Activated naive CD8-positive, alpha-beta T cell treated with anti-CD3 and anti-CD28 coated beads, Interleukin-2, amount 10 ng/mL, durations not matched to agents 7 days and 5 days (primary cell): ENCODE data around the gene DHRS3. TPM values are rescaled to one million over a fixed set of nuclear protein-coding genes. Genes with fewer than 3 reads are reported as not detected.
"Not testable (repeated sequence)": the region's sequence is repeated elsewhere in the genome, so short reads cannot be mapped to it uniquely, and the experiment has no call there.

ENCODE experiments used
- ATAC-seq: fragments of 150-1000 bp; cut with Tn5 transposase; one replicate; pipeline ENCODE4 v1.10.0; 2021; ENCODE audit warnings: low read depth, moderate library complexity
- POLR2A ChIA-PET: fragments of 350-600 bp; sonication (Branson Sonifier 250); formaldehyde crosslinking; loops from one replicate; lab custom pipeline; 2021; ENCODE audit warnings: antibody characterized with exemption; lab: Charles Lee
- DNase-seq: peaks from one replicate; pipeline ENCODE4 v3.0.0; 2021
- H3K27ac Mint-ChIP-seq: one replicate; pipeline ENCODE4 v1.8.0; 2022; ENCODE audit warnings: mild to moderate bottlenecking, mixed read lengths
- H3K27me3 Mint-ChIP-seq: one replicate; pipeline ENCODE4 v1.8.0; 2022; ENCODE audit warnings: mild to moderate bottlenecking, moderate library complexity, mixed read lengths
- H3K36me3 Mint-ChIP-seq: one replicate; pipeline ENCODE4 v1.8.0; 2021; ENCODE audit warnings: mild to moderate bottlenecking, mixed read lengths
- H3K4me1 Mint-ChIP-seq: one replicate; pipeline ENCODE4 v1.8.0; 2021; ENCODE audit warnings: mixed read lengths
- H3K4me3 Mint-ChIP-seq: one replicate; pipeline ENCODE4 v1.8.0; 2022; ENCODE audit warnings: mild to moderate bottlenecking, moderate library complexity, mixed read lengths
- H3K9me3 Mint-ChIP-seq: one replicate; pipeline ENCODE4 v1.8.0; 2021; ENCODE audit warnings: mixed read lengths
- total RNA-seq, 2 experiments: library from RNA; stranded (reverse); gene quantifications; one replicate each; pipeline ENCODE4 v1.2.3, GENCODE V29; 2021

Gene DHRS3
- 100 to 1,000 TPM; 105 to 109 TPM for total RNA-seq

- H3K36me3 Mint-ChIP-seq, result peaks cover 31% of the 10 kb centered on the region
- ATAC-seq (peak; percentile 68), DNase-seq (peak; percentile 93)
- H3K9me3 Mint-ChIP-seq, result no peaks in the 10 kb centered on the region
- H3K4me3 Mint-ChIP-seq, result peak within 1 kb of the TSS; percentile 100
- peaks cover 37% of the 10 kb centered on the region for H3K4me1 Mint-ChIP-seq
- POLR2A ChIA-PET, result interaction anchor here (0.6 to 7.7 kb wide), 33 partner anchors 9 to 710 kb away, joined by 3 to 122 read pairs (median 4); no protein-coding TSS in a partner anchor
- H3K27ac Mint-ChIP-seq, result peak within 1 kb of the TSS; percentile 100
- no peaks in the 10 kb centered on the region for H3K27me3 Mint-ChIP-seq
Measured at GRCh38 chr1:12617901-12618660, at the start of gene DHRS3. Gene DHRS3, minus strand, starts transcription at chr1:12618210. Its CDS starts 862 bp downstream, at chr1:12617348.

- POLR2A ChIA-PET, result no interaction called here
- peaks cover 20% of the 10 kb centered on the region for H3K27me3 Mint-ChIP-seq
- no peak overlapping the region for H3K27ac Mint-ChIP-seq
- H3K4me1 Mint-ChIP-seq, result no peaks in the 10 kb centered on the region
- H3K9me3 Mint-ChIP-seq, result peaks cover 10% of the 10 kb centered on the region
- ATAC-seq (no peak), DNase-seq (no peak)
- no peak overlapping the region for H3K4me3 Mint-ChIP-seq
- no peaks in the 10 kb centered on the region for H3K36me3 Mint-ChIP-seq
Measured at GRCh38 chr1:12666141-12666735, 48.2 kb upstream of the DHRS3 start.

GRCh38 chr1:12665511-12665910 is 47.5 kb upstream of the DHRS3 start:
- H3K36me3 Mint-ChIP-seq, result no peaks in the 10 kb centered on the region
- POLR2A ChIA-PET, result no interaction called here
- ATAC-seq, result no peak
- no peak overlapping the region for H3K27ac Mint-ChIP-seq
- H3K4me1 Mint-ChIP-seq, result no peaks in the 10 kb centered on the region
- peaks cover 17% of the 10 kb centered on the region for H3K27me3 Mint-ChIP-seq
- no peak for DNase-seq
- no peak overlapping the region for H3K4me3 Mint-ChIP-seq
- H3K9me3 Mint-ChIP-seq, result peaks cover 10% of the 10 kb centered on the region

- Mint-ChIP-seq H3K4me3 (no peak overlapping the region), H3K27me3 (peaks cover 14% of the 10 kb centered on the region), H3K9me3 (peaks cover 4% of the 10 kb centered on the region), H3K36me3 (no peaks in the 10 kb centered on the region), H3K27ac (no peak overlapping the region), H3K4me1 (peaks cover 6% of the 10 kb centered on the region)
- no peak for DNase-seq
- POLR2A ChIA-PET, result no interaction called here
- no peak for ATAC-seq
Measured at GRCh38 chr1:12662556-12662955, 44.5 kb upstream of the DHRS3 start.

- peaks cover 1% of the 10 kb centered on the region for H3K9me3 Mint-ChIP-seq
- POLR2A ChIA-PET, result no interaction called here
- no peak overlapping the region for H3K27ac Mint-ChIP-seq
- no peaks in the 10 kb centered on the region for H3K36me3 Mint-ChIP-seq
- H3K4me1 Mint-ChIP-seq, result peaks cover 10% of the 10 kb centered on the region
- ATAC-seq (no peak), DNase-seq (no peak)
- no peak overlapping the region for H3K4me3 Mint-ChIP-seq
- H3K27me3 Mint-ChIP-seq, result peaks cover 14% of the 10 kb centered on the region
Measured at GRCh38 chr1:12661606-12662219, 43.7 kb upstream of the DHRS3 start.

- Mint-ChIP-seq H3K9me3 (peaks cover 2% of the 10 kb centered on the region), H3K27me3 (peaks cover 14% of the 10 kb centered on the region), H3K4me3 (peak overlapping the region; percentile 35), H3K36me3 (no peaks in the 10 kb centered on the region), H3K27ac (no peak overlapping the region), H3K4me1 (peaks cover 10% of the 10 kb centered on the region)
- peak; percentile 62 for DNase-seq
- peak; percentile 76 for ATAC-seq
- POLR2A ChIA-PET, result interaction anchor here (0.6 to 1.3 kb wide), 4 partner anchors 23 to 350 kb away, joined by 3 to 5 read pairs (median 4); no protein-coding TSS in a partner anchor
Measured at GRCh38 chr1:12658531-12659453, 40.8 kb upstream of the DHRS3 start.

GRCh38 chr1:12657885-12658512 is 40.0 kb upstream of the DHRS3 start:
- peaks cover 12% of the 10 kb centered on the region for H3K27me3 Mint-ChIP-seq
- DNase-seq, H3K9me3 Mint-ChIP-seq, H3K36me3 Mint-ChIP-seq, H3K27ac Mint-ChIP-seq, H3K4me3 Mint-ChIP-seq, ATAC-seq: not testable (repeated sequence)
- POLR2A ChIA-PET, result interaction anchor here (1.3 kb wide), 1 partner anchor 38 kb away, joined by 3 read pairs; no protein-coding TSS in a partner anchor
- peaks cover 10% of the 10 kb centered on the region for H3K4me1 Mint-ChIP-seq

- Mint-ChIP-seq H3K4me1 (peaks cover 10% of the 10 kb centered on the region), H3K36me3 (no peaks in the 10 kb centered on the region), H3K27ac (no peak overlapping the region), H3K27me3 (peaks cover 9% of the 10 kb centered on the region), H3K9me3 (peaks cover 1% of the 10 kb centered on the region), H3K4me3 (no peak overlapping the region)
- POLR2A ChIA-PET, result no interaction called here
- DNase-seq, result no peak
- no peak for ATAC-seq
Measured at GRCh38 chr1:12657060-12657884, 39.3 kb upstream of the DHRS3 start.

- Mint-ChIP-seq H3K4me1 (peaks cover 10% of the 10 kb centered on the region), H3K27me3 (peaks cover 7% of the 10 kb centered on the region), H3K27ac (no peak overlapping the region), H3K4me3 (no peak overlapping the region), H3K36me3 (no peaks in the 10 kb centered on the region), H3K9me3 (peaks cover 1% of the 10 kb centered on the region)
- POLR2A ChIA-PET, result no interaction called here
- no peak for DNase-seq
- ATAC-seq, result no peak
Measured at GRCh38 chr1:12656575-12656974, 38.6 kb upstream of the DHRS3 start.

GRCh38 chr1:12654657-12655056 is 36.6 kb upstream of the DHRS3 start:
- peaks cover 10% of the 10 kb centered on the region for H3K4me1 Mint-ChIP-seq
- H3K27me3 Mint-ChIP-seq, result peaks cover 7% of the 10 kb centered on the region
- POLR2A ChIA-PET, result no interaction called here
- H3K9me3 Mint-ChIP-seq, result peaks cover 1% of the 10 kb centered on the region
- DNase-seq (no peak), ATAC-seq (no peak)
- H3K4me3 Mint-ChIP-seq, result no peak overlapping the region
- H3K36me3 Mint-ChIP-seq, result no peaks in the 10 kb centered on the region
- H3K27ac Mint-ChIP-seq, result no peak overlapping the region

- H3K4me3 Mint-ChIP-seq, result no peak overlapping the region
- H3K27ac Mint-ChIP-seq, result no peak overlapping the region
- peaks cover 10% of the 10 kb centered on the region for H3K4me1 Mint-ChIP-seq
- POLR2A ChIA-PET, result no interaction called here
- H3K27me3 Mint-ChIP-seq, result peaks cover 11% of the 10 kb centered on the region
- peaks cover 1% of the 10 kb centered on the region for H3K9me3 Mint-ChIP-seq
- H3K36me3 Mint-ChIP-seq, result no peaks in the 10 kb centered on the region
- ATAC-seq (no peak), DNase-seq (no peak)
Measured at GRCh38 chr1:12654004-12654567, 36.1 kb upstream of the DHRS3 start.
